ENCODE measurements around the gene TMC6. TPM values are rescaled to one million over a fixed set of nuclear protein-coding genes. Genes with fewer than 3 reads are reported as not detected.

The TMC6 gene
- total RNA-seq, 1 experiment from 2014 or later, result 97.7 TPM

DNA sequence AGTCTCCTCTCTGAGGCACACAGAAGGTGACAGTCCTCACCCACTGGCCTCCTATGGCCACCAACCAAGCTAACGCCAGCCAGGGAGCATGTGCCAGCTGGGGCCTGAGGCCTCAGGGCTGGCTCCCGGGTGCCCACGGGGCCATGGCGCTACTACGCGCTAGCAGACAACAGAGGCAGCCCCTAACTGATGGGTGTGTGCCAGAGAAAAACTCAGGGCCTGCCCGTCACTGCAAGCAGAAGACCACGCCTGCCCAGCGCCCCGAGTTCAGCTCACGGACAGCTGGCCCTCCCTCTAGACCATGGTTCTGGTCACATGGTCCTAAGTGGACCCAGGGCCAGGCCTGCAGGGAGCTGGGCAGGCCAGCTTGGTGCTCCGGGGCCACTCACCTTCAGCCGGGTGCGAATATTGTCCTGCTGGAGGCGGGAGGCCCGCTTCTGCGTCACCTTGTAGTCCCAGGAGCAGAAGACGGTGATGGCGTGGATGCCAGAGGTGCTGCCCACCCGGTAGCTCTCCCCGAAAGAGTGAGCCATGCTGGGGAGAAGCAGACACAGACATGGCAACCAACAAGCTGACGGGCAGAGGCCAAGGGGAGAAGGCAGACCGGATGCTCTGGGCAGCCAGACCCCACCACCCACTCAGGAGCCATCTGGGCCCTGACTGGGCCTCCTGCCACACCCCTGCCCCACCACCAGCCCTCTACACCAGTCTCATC is 6.2 kb downstream of the TMC6 start:
- Histone ChIP-seq H4K20me1 (ENCODE audit: insufficient read depth) (no peaks in the 10 kb centered on the region), H3K9me3 (ENCODE audit: insufficient read depth, low read depth) (no peaks in the 10 kb centered on the region), H3F3A (ENCODE audit: insufficient read depth, low read depth) (no peaks in the 10 kb centered on the region), H3K4me2 (no peak overlapping the region), H3K4me1 (replicated peaks; ENCODE audit: insufficient read depth) (peaks cover 6% of the 10 kb centered on the region), H3K27me3 (ENCODE audit: insufficient read depth, low read depth) (no peaks in the 10 kb centered on the region), H3K36me3 (ENCODE audit: low read depth) (no peaks in the 10 kb centered on the region), H3K9me2 (ENCODE audit: insufficient read depth) (no peaks in the 10 kb centered on the region), H3K27ac (no peak overlapping the region), H3K79me2 (ENCODE audit: low read depth) (peaks cover 9% of the 10 kb centered on the region), H2AFZ (no peak overlapping the region), H3K4me3 (no peak overlapping the region)
- TF ChIP-seq, protein P1, sequence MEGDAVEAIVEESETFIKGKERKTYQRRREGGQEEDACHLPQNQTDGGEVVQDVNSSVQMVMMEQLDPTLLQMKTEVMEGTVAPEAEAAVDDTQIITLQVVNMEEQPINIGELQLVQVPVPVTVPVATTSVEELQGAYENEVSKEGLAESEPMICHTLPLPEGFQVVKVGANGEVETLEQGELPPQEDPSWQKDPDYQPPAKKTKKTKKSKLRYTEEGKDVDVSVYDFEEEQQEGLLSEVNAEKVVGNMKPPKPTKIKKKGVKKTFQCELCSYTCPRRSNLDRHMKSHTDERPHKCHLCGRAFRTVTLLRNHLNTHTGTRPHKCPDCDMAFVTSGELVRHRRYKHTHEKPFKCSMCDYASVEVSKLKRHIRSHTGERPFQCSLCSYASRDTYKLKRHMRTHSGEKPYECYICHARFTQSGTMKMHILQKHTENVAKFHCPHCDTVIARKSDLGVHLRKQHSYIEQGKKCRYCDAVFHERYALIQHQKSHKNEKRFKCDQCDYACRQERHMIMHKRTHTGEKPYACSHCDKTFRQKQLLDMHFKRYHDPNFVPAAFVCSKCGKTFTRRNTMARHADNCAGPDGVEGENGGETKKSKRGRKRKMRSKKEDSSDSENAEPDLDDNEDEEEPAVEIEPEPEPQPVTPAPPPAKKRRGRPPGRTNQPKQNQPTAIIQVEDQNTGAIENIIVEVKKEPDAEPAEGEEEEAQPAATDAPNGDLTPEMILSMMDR (conservative IDR thresholded peaks at IDR 0.05), result no peak
- TF ChIP-seq EZH2 (IDR thresholded peaks at IDR 0.05; ENCODE audit: low read depth), result no peak
- ChIA-PET POLR2A (ENCODE audit: unreplicated experiment) (no interaction called here), CTCF (no interaction called here)
- intact Hi-C loops (cut with micrococcal nuclease; ENCODE audit: unreplicated experiment), result no loop called here
- BruUV-seq (replicated peaks), result no TSS peak
- no peak for DNase-seq

- no peaks in the 10 kb centered on the region for H4K20me1 ChIP-seq (ENCODE audit: insufficient read depth)
- H3K27ac ChIP-seq, result no peak overlapping the region
- peaks cover 3% of the 10 kb centered on the region; the same call in 1 of the 2 replicates for H3K79me2 ChIP-seq (ENCODE audit: low read depth)
- no peak for TF ChIP-seq EZH2 (IDR thresholded peaks at IDR 0.05; ENCODE audit: low read depth)
- TF ChIP-seq, protein P1 (conservative IDR thresholded peaks at IDR 0.05), result no peak
- DNase-seq, result no peak
- intact Hi-C loops (cut with micrococcal nuclease; ENCODE audit: unreplicated experiment), result no loop called here
- no peaks in the 10 kb centered on the region for H3K9me2 ChIP-seq (ENCODE audit: insufficient read depth)
- BruUV-seq (replicated peaks), result no TSS peak
- H3F3A ChIP-seq (ENCODE audit: insufficient read depth, low read depth), result no peaks in the 10 kb centered on the region
- no peaks in the 10 kb centered on the region for H3K9me3 ChIP-seq (ENCODE audit: insufficient read depth, low read depth)
- ChIA-PET POLR2A (ENCODE audit: unreplicated experiment) (no interaction called here), CTCF (no interaction called here)
- no peak overlapping the region for H2AFZ ChIP-seq
- peaks cover 4% of the 10 kb centered on the region for H3K4me1 ChIP-seq (replicated peaks; ENCODE audit: insufficient read depth)
- H3K4me3 ChIP-seq, result no peak overlapping the region
- no peaks in the 10 kb centered on the region for H3K36me3 ChIP-seq (ENCODE audit: low read depth)
- H3K4me2 ChIP-seq, result no peak overlapping the region
- H3K27me3 ChIP-seq (ENCODE audit: insufficient read depth, low read depth), result no peaks in the 10 kb centered on the region
Measured at GRCh38 chr17:78121801-78122215, 6.7 kb downstream of the TMC6 start.

GRCh38 chr17:78120971-78121800 is 7.4 kb downstream of the TMC6 start:
- BruUV-seq (replicated peaks), result no TSS peak
- intact Hi-C loops (cut with micrococcal nuclease; ENCODE audit: unreplicated experiment), result no loop called here
- no peaks in the 10 kb centered on the region for H3K36me3 ChIP-seq (ENCODE audit: low read depth)
- no peak overlapping the region for H3K4me3 ChIP-seq
- H3K27me3 ChIP-seq (ENCODE audit: insufficient read depth, low read depth), result no peaks in the 10 kb centered on the region
- H3K27ac ChIP-seq, result no peak overlapping the region
- no peak for DNase-seq
- H2AFZ ChIP-seq, result no peak overlapping the region
- TF ChIP-seq, protein P1 (conservative IDR thresholded peaks at IDR 0.05), result no peak
- TF ChIP-seq EZH2 (IDR thresholded peaks at IDR 0.05; ENCODE audit: low read depth), result no peak
- ChIA-PET POLR2A (ENCODE audit: unreplicated experiment) (no interaction called here), CTCF (no interaction called here)
- no peak overlapping the region for H3K4me2 ChIP-seq
- no peaks in the 10 kb centered on the region for H3K9me3 ChIP-seq (ENCODE audit: insufficient read depth, low read depth)
- no peaks in the 10 kb centered on the region for H4K20me1 ChIP-seq (ENCODE audit: insufficient read depth)
- H3K9me2 ChIP-seq (ENCODE audit: insufficient read depth), result no peaks in the 10 kb centered on the region
- no peaks in the 10 kb centered on the region for H3K79me2 ChIP-seq (ENCODE audit: low read depth)
- H3F3A ChIP-seq (ENCODE audit: insufficient read depth, low read depth), result no peaks in the 10 kb centered on the region
- no peaks in the 10 kb centered on the region for H3K4me1 ChIP-seq (replicated peaks; ENCODE audit: insufficient read depth)
